ENCODE data around the gene HOXB9.

HOXB9 gene

DNA sequence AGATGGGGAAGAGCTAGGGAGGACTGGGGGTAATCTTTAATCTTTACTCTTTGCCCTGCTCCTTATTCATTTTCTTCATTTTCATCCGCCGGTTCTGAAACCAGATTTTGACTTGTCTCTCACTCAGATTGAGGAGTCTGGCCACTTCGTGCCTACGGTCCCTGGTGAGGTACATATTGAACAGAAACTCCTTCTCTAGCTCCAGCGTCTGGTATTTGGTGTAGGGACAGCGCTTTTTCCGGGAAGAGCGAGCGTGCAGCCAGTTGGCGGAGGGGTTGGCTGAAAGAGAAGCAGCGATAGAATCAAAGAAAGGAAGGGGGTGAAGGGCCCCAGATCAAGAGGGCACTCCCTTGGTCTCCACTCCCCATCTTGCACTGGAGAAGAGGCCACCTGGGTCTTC lies 3.3 kb downstream of the HOXB9 start:
- no peak for DNase-seq

DNA sequence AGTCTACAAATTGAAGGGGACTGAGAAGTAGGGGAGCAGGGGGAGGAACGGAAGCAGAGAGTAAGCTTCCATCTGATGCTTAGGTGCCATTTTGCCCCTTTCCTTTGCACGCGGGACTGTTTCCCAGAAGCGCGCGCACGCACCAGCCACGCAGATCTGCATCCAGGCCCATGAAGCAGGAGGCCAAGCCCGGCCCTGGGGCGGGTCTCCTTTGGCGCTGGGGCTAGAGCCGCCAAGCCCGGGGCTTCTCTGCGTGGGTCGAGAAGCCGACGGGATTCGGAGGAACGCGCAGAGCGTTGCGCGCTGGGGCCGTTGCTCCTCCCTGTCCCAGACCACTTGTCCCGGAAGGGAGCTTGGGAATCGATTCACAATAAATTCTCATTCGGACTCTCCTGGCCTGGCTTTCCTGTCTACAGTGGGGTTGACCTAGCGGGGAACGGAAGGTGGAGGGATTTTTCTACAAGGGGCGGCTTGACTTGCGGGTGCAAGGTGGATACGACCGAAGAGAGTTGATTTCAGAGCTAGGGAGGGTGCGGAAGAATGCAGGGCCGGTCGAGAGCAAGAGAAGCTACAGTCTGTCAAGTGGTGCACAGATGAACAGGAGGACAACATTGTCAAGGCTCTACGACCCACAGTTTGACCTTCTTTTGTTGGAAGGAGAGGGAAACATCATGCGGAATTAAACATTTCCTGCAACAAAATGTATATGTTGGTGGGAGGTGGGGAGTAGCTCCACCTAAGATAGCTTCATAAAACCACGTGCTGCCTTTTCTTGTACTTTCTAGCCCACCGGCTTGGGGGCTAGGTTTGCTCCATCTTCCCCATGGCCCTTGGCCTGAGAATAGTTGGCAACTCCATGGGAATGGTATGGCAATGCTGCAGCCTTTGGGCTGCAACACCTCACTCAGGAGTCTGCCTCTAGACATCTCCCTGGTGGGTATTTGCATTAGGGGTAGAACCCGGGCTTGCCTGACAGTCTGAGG lies 4.5 kb downstream of the HOXB9 start:
- DNase-seq: no peak

DNA sequence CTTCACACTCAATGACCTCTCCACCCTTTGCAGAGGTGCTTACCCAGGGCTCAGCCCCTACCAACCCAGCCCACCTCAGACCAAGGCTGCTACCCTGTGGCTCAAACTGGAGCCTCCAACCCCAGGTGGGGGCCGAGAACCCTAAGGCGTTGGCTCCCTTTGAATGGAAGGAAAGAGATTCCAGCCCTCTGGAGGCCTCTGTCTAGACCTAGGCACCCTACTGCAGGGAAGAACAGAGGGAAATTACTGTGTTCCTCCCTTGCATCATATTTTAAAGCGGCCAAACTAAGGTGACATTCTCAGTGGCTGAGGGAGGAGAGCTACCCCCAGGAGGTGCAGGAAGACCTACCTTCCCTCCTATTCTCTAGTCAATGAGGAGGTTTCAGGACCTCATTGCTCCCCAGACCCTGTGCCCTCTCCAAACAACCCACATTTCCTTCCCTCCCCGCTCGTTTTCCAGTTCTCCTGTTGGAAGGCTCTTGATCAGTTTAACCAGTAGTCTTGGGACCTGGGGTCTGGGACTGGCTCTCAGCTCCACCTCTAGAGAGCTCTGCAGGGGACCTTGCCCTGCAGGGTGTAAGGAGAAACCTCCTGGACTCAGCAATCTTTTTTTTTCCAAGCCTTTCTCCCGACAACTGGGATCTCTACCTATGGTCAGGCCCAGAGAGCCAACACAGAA lies 5.6 kb downstream of the HOXB9 start:
- DNase-seq: no peak

DNA sequence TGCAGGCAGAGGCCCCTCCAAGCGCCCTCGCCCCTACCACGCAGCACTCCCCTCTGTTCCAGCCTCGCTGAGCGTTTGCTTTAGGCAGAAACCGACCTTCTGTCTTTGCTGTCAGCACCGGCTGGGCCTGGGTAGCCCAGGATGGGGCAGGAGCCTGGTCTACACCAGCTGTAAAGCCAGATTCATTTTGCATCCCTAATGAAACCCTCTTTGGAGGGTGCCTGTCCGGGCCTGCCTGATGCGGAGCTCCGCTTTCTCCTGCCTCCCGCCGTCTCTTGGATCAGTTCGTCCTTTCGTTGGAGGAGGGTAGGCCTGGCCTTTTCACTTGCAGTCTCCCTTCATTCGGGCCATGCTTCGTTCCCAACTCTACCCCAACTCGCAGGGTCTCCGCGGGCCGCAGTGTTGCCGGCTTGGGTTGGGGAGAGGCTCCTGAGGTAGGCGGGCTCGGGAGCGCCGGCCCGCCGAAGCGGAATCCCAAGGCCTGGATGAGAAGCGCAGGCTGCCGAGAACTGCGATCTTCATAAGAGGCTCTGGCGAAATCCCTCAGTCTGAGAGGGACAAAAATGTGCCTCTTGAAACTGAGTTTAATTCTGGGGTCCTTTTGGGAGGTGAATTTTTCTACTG lies 6.2 kb downstream of the HOXB9 start:
- DNase-seq: no peak

DNA sequence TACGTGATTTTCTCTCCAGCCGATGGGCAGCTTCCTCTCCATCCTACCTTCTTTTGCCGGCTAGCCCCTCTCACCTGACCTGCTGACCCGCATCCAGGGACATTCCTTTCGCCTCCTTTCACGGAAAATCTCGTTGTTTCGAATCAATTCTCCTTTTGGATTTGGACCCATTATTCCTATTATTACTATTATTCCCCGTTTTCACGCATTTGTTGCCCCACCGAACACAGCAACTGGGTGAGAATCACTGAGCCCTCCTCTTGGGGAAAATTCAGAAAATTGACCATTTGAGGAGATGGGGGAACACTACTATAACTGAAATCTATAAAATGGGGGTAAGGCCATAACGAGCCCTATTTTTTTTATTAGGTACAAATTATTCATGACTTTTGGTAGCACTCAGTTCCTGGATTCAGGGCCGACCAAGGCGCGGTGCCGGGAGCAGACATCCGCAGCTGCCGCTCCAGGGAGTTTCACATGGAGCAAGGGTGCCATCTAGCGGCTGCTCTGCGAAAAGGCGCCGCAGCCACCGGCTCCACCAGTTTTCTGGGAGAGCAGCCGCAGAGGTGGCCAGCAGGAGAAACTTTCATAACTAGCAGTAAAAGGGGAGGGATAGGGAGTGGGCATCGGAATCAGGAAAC lies 7.8 kb downstream of the HOXB9 start:
- DNase-seq: peak; percentile 78

DNA sequence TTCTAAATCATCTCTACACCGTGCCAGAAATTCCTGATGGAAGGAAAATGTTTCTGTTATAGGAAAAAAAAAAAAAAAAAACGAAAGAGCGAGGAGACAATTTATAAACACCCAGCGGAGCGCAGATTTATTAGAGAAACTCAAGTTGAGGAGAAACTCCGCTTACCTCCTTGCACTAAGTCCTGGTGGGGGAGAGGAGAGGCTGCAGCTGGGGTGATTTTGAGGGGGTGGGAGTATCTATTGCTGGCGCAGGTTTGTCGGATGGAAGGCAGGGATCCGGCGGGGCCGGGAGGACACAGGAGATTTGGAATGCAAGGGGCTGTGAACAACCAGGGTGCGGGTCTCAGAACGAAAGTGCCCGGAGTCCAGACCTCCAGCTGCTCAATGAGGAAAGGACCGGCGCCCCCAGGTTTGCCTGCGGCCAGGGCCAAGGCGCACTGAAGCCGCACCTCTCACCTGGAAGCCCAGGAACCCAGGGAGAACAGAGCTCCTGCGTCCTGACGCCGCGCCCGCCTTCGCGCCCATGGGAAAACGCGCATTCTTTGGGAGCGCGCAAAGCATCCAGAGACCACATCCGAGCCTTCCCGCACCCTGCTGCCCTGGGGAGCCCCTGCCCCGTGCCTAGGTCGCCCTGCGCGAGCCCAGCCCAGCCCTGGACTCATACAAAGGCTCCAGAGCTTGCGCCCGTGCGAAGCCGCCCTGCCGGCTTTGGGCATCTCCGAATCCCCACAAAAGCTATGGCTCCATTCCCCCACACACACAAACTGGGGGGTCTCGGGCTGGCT lies 8.5 kb downstream of the HOXB9 start:
- no peak for DNase-seq

DNA sequence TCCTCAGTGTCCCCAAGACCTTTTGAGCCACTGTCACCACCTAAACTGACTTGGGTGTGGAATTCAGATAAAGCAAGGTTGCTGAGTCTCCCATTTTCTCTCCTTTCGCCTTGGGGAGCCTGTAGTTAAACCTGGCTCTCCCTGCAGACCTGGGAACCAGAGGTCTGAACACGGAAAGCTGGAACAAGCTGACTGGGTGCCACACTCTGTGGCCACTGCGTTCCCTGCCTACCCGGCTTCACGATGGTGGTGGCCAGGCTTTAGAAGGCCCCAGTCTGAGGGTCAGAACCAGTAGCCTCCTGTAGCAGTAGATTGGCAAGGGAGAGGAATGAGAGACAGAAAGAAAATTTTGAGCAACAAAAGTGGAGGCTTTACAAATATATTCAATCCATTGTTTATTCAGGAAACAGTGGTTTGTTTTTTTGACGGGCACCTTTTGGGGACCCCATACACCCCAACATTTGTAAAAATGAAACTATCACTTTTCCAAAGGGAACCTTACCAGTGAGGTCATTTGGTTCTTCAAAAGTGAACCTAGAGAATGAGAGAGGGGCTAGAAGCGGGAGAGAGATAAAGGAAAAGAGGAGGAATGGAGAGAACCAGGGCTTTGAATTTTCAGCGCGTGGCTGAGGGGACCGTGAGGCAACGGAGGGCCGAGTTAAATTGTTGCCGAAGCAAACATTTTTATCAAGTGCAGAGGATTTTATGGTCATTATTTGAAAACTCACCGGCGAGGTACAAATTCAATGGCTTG lies 9.3 kb downstream of the HOXB9 start:
- DNase-seq: no peak

DNA sequence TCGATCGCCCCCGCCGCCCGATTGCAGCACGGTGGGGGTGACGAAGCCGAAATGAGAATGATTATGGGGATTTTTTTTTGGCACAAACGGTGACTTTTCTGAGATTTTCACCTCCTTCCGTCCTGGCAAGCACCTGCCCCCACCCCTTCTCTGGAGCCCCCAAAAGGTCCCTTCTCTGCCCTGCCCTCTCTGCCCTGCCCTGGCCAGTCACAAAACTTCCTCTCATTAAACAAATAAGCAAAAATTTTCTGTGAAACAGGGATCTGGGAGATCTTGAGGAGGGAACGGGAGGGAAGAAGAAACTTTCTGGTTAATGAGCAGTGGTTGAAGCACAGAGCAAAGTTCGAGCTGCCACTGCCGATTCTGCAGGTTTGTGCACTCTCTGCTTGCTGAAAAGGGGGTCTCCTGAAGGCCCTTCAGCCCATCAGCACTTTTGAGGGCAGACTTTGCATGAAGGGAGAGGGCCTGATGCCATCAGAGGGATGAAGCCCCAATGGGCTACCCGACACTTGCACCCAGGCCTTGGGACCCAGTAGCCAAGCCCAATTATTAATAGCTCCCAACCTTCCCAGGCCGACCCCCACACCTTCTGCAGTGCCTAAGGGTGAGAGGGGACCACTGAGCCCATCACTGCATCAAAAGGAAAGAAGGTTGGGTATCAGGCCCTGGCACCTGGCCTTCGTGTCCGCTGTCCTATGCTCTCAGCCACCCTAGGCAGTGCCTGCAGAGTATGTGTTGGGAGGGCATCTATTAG lies 10.0 kb downstream of the HOXB9 start:
- no peak for DNase-seq

DNA sequence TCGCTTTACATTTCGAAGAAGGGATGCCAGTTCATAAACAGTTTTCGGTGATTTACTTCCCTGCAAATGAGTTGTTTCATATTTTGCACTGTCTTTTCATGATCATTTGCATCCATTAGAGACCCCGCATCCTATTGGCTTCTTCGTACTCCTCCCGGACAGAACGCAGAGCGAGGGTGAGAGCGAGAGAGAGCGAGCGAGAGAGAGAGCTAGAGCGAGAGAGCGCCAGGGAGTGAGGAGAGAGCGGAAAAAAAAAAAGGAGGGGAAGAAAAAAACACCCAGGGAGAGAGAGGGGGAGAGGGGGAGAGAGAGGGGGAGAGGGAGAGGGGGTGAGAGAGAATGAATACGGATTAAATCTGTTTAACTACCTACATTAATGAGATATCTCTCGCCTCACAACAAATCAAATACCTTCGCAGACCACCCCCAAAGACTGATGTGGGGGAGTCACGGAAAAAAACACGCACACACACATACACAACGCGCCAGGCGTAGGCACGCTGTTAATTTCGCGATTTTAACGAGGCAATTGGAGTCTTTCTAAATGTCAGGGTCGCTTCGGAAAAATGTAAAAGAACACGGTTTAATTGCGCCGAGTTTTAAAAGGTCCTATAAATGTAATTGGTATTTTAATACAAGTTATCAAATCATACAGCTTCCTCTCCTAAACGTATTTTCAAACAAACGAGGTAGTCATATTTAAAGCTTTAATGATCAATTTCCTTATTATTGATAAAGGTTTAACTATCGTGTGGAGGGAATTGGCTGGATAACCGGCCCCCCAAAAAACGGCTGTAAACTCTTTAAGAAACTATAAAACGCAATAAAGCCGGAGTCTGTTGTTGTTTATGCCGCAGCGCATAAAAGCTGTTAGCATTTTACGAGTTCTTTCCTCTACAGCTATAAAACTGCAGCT lies 10.9 kb downstream of the HOXB9 start, which contains the start of gene HOXB8:
Gene HOXB8, minus strand, starts transcription at position 246 of the 916 bp plus-strand sequence. CDS start 588 bp downstream, outside the sequence.
- DNase-seq: no peak

DNA sequence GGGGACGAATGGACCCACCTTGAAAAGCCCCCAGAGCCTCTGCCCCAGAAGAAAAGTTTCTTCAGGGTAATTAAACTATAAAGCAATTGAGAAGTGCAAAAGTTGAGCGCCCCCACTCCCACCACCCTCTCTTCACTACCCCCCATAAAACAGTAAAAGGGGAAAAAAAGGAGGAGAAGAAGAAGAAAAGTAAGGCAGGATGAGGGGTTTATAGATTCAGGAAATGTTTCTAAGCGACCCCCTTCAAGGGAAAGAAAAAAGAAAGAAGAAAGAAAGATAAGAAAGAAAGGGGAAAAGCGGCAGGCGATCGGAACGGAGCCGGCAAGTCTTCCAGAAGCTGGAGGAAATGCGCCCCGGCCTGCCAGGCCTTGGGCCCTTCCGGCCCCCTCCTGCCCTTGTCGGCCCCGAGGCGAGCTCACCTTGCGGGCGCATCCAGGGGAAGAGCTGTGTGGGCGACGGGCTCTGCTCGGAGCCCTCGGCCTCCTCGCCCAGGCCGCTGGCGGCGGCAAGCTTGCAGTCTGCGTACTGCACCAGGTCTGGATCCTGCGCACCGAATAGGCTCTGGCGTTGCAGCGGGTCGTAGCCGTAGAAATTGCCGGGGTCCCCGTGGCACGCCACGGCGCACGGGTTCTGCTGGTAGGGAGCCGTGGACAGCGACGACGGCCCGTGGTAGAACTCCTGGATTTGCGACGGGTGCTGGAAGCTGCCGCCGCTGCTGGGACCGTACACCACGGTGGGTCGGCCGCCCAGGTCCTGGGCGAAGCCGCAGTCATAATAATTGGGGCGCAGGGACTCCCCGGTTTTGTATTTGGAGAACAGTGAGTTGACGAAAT lies 12.1 kb downstream of the HOXB9 start:
- no peak for DNase-seq

DNA sequence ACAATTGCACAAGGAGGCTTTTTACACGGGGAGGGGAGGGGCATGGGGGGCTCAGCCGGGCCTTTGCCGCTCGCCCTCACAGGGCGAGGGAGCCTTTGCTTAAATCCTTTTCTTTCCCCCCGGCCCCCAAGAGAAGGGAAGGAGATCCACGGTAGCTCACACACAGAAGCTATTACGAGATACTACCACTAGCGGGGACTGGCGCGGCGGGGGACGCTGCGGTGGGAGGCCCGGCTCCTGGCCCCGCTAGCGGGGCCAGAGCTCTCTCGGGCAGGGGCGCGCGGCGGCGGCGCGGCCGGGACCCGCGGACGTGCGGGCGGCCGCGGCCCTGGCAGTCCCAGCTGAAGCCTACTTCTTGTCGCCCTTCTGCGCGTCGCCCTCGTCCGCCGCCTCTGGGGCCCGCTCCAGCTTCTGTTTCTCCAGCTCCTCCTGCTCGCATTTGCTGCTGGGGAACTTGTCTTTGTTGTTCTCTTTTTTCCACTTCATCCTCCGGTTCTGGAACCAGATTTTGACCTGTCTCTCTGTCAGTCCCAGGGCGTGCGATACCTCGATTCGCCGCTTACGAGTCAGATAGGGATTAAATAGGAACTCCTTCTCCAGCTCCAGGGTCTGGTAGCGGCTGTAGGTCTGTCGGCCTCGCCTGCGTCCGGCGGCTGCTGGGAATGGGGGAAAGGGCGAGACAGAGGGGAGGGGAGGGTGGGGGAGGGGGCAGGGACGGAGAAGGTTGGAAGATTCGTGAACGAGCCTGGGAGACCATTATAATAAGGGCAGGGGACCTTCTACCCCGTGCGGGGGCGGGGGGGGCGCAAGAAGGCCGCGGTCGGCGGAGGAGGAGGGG lies 13.1 kb downstream of the HOXB9 start:
- no peak for DNase-seq

DNA sequence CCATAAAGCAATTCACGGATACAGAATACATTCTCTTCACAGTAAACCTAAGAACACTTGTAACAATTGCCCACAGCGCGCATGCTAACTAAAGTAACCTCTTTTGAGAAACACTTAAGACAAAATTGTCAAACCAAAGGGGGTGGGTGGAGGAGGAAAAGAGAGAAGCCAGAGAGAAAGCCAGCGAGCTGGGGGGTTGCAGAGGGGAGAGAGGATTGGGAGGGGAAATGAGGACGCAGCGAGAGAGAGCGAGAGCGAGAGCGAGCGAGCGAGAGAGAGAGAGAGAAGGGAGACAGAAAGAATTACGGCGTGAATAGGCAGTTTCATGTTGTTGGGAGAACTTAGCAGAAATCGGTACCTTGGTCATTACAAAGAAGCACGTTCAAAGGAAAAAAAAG lies 13.7 kb downstream of the HOXB9 start:
- DNase-seq: no peak

DNA sequence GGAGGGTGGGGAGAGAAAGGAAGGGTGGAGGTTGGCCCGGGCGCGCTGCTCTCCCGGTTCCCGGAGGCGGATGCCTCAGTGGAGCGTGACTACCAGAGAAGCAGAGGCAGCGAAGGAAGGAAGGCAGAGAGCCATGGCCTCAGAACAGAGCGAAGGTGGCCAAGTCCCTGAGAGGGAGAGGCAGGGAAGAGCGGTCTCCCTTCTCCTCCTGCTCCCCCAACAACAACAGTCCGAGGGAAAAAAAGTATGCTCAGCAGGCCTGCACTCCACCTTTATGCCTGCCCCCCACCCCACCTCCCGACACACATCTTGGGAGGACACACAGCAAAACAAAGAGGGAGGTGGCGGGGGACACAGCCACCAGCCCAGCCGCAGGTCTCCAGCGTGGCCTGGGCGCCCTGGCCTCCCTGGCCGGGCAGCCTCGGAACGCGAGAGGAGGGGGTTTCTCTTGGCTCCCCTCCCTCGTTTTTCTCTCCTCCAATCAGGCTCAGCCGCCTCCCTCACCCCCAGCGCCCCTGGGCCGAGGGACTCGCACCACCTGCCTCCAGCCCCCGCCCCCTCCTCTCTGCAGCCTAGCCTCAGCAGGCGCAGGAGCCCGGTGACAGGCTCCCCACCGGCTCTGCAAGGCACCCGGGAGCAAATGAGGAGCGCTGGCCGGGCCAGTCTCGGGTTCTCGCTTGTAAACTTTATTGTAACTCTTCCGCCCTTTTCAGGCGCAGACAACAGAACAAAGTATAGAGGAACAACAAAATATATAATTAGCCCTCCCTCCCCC lies 14.3 kb downstream of the HOXB9 start:
- DNase-seq: no peak

DNA sequence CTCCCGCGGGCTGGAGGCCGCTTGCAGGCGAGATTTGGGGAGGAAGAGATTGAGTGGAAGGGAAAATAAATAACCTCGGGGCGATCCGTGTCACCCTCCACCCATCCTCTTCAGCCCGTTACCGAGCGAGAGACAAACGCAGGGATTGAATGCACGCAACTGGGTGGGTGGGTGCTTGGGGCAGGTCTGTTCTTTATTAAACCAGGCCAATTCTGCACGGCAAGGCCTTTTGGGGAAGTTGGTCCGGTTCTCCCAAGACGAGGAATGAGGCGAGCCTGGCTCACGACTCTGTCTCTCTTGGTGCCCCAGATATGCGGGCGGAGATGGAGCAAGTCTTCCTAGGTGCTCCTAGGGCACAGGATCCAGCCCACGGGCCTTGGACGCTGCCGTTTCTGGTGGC lies 14.9 kb downstream of the HOXB9 start:
- DNase-seq: no peak

DNA sequence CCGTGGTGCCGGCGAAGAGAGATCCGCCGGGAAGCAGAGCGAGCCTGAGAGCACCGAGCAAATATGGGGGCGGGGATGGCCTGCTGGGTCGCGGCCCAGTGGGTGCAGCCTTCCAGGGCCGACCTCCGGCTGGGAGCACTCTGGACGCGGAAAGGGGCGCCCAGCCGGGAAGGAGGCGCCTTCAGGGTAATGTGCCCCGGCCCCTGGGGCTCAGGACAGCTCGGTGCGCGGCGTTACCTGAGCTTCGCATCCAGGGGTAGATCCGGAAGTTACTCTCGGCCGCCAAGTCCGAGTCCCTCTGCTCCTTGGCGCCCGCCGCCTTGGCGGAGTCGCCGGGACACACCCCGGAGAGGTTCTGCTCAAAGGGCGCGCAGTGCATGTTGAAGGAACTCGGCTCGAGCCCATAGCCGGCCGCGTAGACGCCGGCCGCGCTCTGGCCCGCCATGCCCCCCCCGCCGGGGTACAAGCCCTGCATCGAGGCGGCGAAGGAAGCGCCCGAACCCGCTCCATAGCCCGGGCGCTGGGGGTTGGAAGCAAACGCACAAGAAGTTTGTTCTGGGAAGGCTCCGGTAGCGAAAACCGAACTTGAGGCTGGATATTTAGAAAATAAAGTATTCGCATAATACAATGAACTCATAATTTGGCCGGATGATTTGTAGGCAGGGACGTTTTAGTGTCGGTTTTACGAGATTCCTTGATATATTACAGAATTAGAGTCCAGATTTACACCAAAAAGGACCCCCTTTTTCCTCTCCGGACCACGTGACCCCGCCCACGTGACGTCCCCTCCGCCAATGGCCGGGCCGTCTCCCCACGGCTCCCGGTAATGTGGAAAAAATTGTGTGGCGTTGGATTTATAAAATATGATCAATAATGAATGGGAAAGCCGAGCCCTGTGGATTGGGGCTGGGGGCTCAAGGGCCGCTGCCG lies 15.6 kb downstream of the HOXB9 start, which contains the start of gene HOXB7:
Gene HOXB7, minus strand, starts transcription at position 736 of the 930 bp plus-strand sequence. Its CDS starts 99 bp downstream, at position 637.
- no peak for DNase-seq
